Measurements from ENCODE around the gene FCMR.

GRCh38 chr1:206946261-206946660 is 24.5 kb upstream of the FCMR start, which contains the start of gene PIGR:
- TF ChIP-seq CTCF (IDR thresholded peaks at IDR 0.05 in 8 of 11, conservative IDR thresholded peaks at IDR 0.05 in 3 of 11) (no peak), POLR2AphosphoS5 (IDR thresholded peaks at IDR 0.05) (no peak), POLR2A (IDR thresholded peaks at IDR 0.05) (no peak)
